ENCODE results near the gene UMAD1.

DNA sequence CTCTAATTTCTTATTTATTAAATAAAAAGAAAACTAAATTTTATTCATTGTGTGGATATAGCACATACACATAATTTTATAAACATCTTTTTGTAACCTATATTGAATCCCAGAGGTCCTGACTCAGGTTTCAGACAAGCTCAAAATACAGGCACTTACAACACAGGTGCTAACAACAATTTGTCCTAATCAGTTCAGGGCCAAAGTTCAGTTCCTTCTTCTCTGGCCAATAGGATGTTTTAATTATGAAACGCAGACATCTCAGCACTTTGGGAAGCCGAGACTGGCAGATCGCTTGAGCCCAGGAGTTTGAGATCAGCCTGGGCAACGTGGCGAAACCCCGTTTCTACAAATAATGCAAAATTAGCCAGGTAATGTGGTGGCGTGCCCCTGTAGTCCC, 62.9 kb downstream of the UMAD1 start:
- TF ChIP-seq POLR2A (IDR thresholded peaks at IDR 0.05) (no peak), POLR2AphosphoS5 (IDR thresholded peaks at IDR 0.05) (no peak)
